HG02973 (cell line): ENCODE measurements around the gene BBX.
"Not testable (repeated sequence)": the region's sequence is repeated elsewhere in the genome, so short reads cannot be mapped to it uniquely, and the experiment has no call there.

Experiments used
- ATAC-seq: cut with Tn5 transposase; IDR thresholded peaks from one replicate; pipeline ENCODE4 v1.9.1; 2021; ENCODE audit warnings: moderate library complexity; ENCODE audit not compliant: unreplicated experiment

BBX gene

GRCh38 chr3:107833043-107833442 is 310.3 kb downstream of the BBX start:
- ATAC-seq, result no peak

- ATAC-seq, result no peak
These were observed 311.1 kb downstream of the BBX start for GRCh38 chr3:107833722-107834416.

- ATAC-seq, result not testable (repeated sequence)
These were observed 312.2 kb downstream of the BBX start for GRCh38 chr3:107835001-107835400.

- no peak for ATAC-seq
These were observed 315.3 kb downstream of the BBX start for GRCh38 chr3:107837895-107838612.

- no peak for ATAC-seq
These were observed 319.1 kb downstream of the BBX start for GRCh38 chr3:107841831-107842230.

GRCh38 chr3:107842940-107843339 is 320.2 kb downstream of the BBX start:
- no peak for ATAC-seq

- ATAC-seq, result no peak
These were observed 322.9 kb downstream of the BBX start for GRCh38 chr3:107845380-107846278.

GRCh38 chr3:107846279-107846852 is 323.6 kb downstream of the BBX start:
- ATAC-seq, result no peak

- ATAC-seq, result no peak
These were observed 325.0 kb downstream of the BBX start for GRCh38 chr3:107847791-107848190.

- no peak for ATAC-seq
These were observed 325.7 kb downstream of the BBX start for GRCh38 chr3:107848351-107848915.

- peak; percentile 86 for ATAC-seq
These were observed 327.9 kb downstream of the BBX start for GRCh38 chr3:107850681-107851080.

GRCh38 chr3:107853821-107854220 is 331.1 kb downstream of the BBX start:
- ATAC-seq, result no peak

GRCh38 chr3:107854733-107855132 is 332.0 kb downstream of the BBX start:
- no peak for ATAC-seq

GRCh38 chr3:107855710-107856109 is 332.9 kb downstream of the BBX start:
- ATAC-seq, result no peak

GRCh38 chr3:107857854-107858253 is 335.1 kb downstream of the BBX start:
- no peak for ATAC-seq

GRCh38 chr3:107858876-107859275 is 336.1 kb downstream of the BBX start:
- ATAC-seq, result no peak
